ENCODE data around the gene SETD3. TPM values are rescaled to one million over a fixed set of nuclear protein-coding genes. Genes with fewer than 3 reads are reported as not detected.

SETD3 gene
- total RNA-seq (2014; rRNA removed; shearing (Covaris generic)), result 34.2 and 35.8 TPM in 2 replicates

GRCh38 chr14:99479906-99480869 is at the start of gene SETD3:
Gene SETD3 (minus strand): TSS chr14:99480859. CDS start chr14:99465805, 15,054 bp downstream.
- DNase-seq (ENCODE audit: low spot score), result peak; percentile 16

- no peak for DNase-seq (ENCODE audit: low spot score)
Observed at GRCh38 chr14:99529899-99530298, 49.2 kb upstream of the SETD3 start.

- no peak for DNase-seq (ENCODE audit: low spot score)
Observed at GRCh38 chr14:99527427-99528076, 46.9 kb upstream of the SETD3 start.

- DNase-seq (ENCODE audit: low spot score), result no peak
Observed at GRCh38 chr14:99527026-99527425, 46.4 kb upstream of the SETD3 start.

GRCh38 chr14:99525699-99526080 is 45.0 kb upstream of the SETD3 start:
- DNase-seq (ENCODE audit: low spot score), result no peak

GRCh38 chr14:99524804-99525698 is 44.4 kb upstream of the SETD3 start:
- no peak for DNase-seq (ENCODE audit: low spot score)

- DNase-seq (ENCODE audit: low spot score), result no peak
Observed at GRCh38 chr14:99524091-99524661, 43.5 kb upstream of the SETD3 start.

- no peak for DNase-seq (ENCODE audit: low spot score)
Observed at GRCh38 chr14:99523704-99524055, 43.0 kb upstream of the SETD3 start.

GRCh38 chr14:99522934-99523703 is 42.5 kb upstream of the SETD3 start:
- no peak for DNase-seq (ENCODE audit: low spot score)

- no peak for DNase-seq (ENCODE audit: low spot score)
Observed at GRCh38 chr14:99522457-99522891, 41.8 kb upstream of the SETD3 start.

GRCh38 chr14:99522025-99522401 is 41.4 kb upstream of the SETD3 start:
- no peak for DNase-seq (ENCODE audit: low spot score)

- no peak for DNase-seq (ENCODE audit: low spot score)
Observed at GRCh38 chr14:99521176-99522024, 40.7 kb upstream of the SETD3 start.

GRCh38 chr14:99520571-99521081 is 40.0 kb upstream of the SETD3 start:
- DNase-seq (ENCODE audit: low spot score), result no peak

GRCh38 chr14:99519931-99520421 is 39.3 kb upstream of the SETD3 start:
- DNase-seq (ENCODE audit: low spot score), result no peak

- no peak for DNase-seq (ENCODE audit: low spot score)
Observed at GRCh38 chr14:99519347-99519881, 38.8 kb upstream of the SETD3 start.

GRCh38 chr14:99518441-99519346 is 38.0 kb upstream of the SETD3 start:
- peak; percentile 40 for DNase-seq (ENCODE audit: low spot score)

- no peak for DNase-seq (ENCODE audit: low spot score)
Observed at GRCh38 chr14:99517643-99518381, 37.2 kb upstream of the SETD3 start.

Data from H4 (cell line).